GM12878 (cell line): ENCODE results near the gene ARIH2. TPM values are rescaled to one million over a fixed set of nuclear protein-coding genes. Genes with fewer than 3 reads are reported as not detected.

Source experiments
- ATAC-seq: fragments of 200-7000 bp; cut with Tn5 transposase; 3 replicates; pipeline ENCODE4 v1.9.1; 2020; ENCODE audit warnings: mild to moderate bottlenecking, moderate library complexity
- BruUV-seq: library from RNA; stranded (reverse); fragments of 400-500 nt; replicated peaks from 2 replicates; lab custom pipeline; 2021; lab: Mats Ljungman, UMichigan
- CTCF ChIA-PET: fragments of 300-600 bp; sonication (Branson Sonifier 250); formaldehyde crosslinking; extraction: SDS; loops from one replicate; lab custom pipeline; 2021; ENCODE audit warnings: inconsistent platforms; lab: Yijun Ruan, JAX
- POLR2A ChIA-PET: fragments of 350-600 bp; formaldehyde crosslinking; extraction: SDS; loops from one replicate; lab custom pipeline; 2021; ENCODE audit warnings: inconsistent platforms; lab: Charles Lee
- RAD21 ChIA-PET: fragments of 300-600 bp; sonication (Branson Sonifier 250); formaldehyde crosslinking; loops from one replicate; lab custom pipeline; 2023; ENCODE audit warnings: antibody characterized with exemption; ENCODE audit not compliant: unreplicated experiment; lab: Charles Lee
- SMC1A ChIA-PET: fragments of 300-600 bp; sonication (Branson Sonifier 250); formaldehyde crosslinking; loops from one replicate; lab custom pipeline; 2023; ENCODE audit not compliant: unreplicated experiment, uncharacterized antibody; lab: Charles Lee
- DNase-seq: peaks from one replicate; pipeline ENCODE4 v3.0.0-alpha.2; 2011; ENCODE audit warnings: low read depth, low spot score
- FAIRE-seq: peaks from 3 replicates; lab custom pipeline; 2011; peaks lifted over from hg19 to GRCh38; lab: Jason Lieb, UNC
- H2AFZ ChIP-seq: 2 replicates; pipeline ENCODE4 v1.6.0; 2011; ENCODE audit warnings: low read depth, low read length, control low read depth; ENCODE audit not compliant: control insufficient read depth
- H3K27ac ChIP-seq: 2 replicates; pipeline ENCODE4 v1.5.1; 2011; ENCODE audit warnings: control low read depth; ENCODE audit not compliant: control insufficient read depth, insufficient read depth
- H3K27me3 ChIP-seq, 2 experiments: replicated peaks in 1 of 2; 2 replicates each; pipeline versions ENCODE4 v1.6.0 to v1.6.1; 2011; ENCODE audit warnings: low read length in 1 of 2; ENCODE audit not compliant: control insufficient read depth in 2 of 2, insufficient read depth in 2 of 2
- H3K36me3 ChIP-seq, 2 experiments: 2 replicates each; pipeline ENCODE4 v1.5.1; 2011; ENCODE audit warnings: low read length in 1 of 2; ENCODE audit not compliant: control insufficient read depth in 2 of 2, insufficient read depth in 2 of 2
- H3K4me1 ChIP-seq: 2 replicates; pipeline ENCODE4 v1.6.1; 2011; ENCODE audit warnings: mild to moderate bottlenecking, low read length, moderate library complexity, mixed read lengths; ENCODE audit not compliant: control insufficient read depth, insufficient read depth
- H3K4me2 ChIP-seq: 2 replicates; pipeline ENCODE4 v1.6.0; 2011; ENCODE audit warnings: control low read depth; ENCODE audit not compliant: control insufficient read depth, insufficient read depth
- H3K4me3 ChIP-seq: fragments of 200-600 bp; sonication (generic); 2 replicates; pipeline ENCODE4 v1.5.1; 2016
- H3K79me2 ChIP-seq: 2 replicates; pipeline ENCODE4 v1.6.0; 2011; ENCODE audit warnings: low read length; ENCODE audit not compliant: control insufficient read depth, insufficient read depth
- H3K9ac ChIP-seq: 2 replicates; pipeline ENCODE4 v1.8.0; 2011; ENCODE audit warnings: low read length, control low read depth, mixed read lengths; ENCODE audit not compliant: control insufficient read depth, insufficient read depth
- H3K9me3 ChIP-seq: replicated peaks from 3 replicates; pipeline ENCODE4 v1.5.1; 2011; ENCODE audit warnings: mild to moderate bottlenecking, low read length; ENCODE audit not compliant: control insufficient read depth, insufficient read depth
- H4K20me1 ChIP-seq: 2 replicates; pipeline ENCODE4 v1.6.0; 2011; ENCODE audit not compliant: control insufficient read depth, insufficient read depth
- TAF1 ChIP-seq: IDR thresholded peaks from 2 replicates; pipeline ENCODE4 v1.6.1; 2011; ENCODE audit warnings: mild to moderate bottlenecking, low read depth, low read length, borderline replicate concordance
- WGBS: methylation state at CpG from one replicate; pipeline ENCODE4 v1.1.6; 2016; ENCODE audit warnings: low lambda C conversion rate; ENCODE audit not compliant: insufficient replicate concordance, insufficient coverage; ENCODE audit errors: missing lambda C conversion rate; 5-methylcytosine and 5-hydroxymethylcytosine counted together
- in situ Hi-C: fragments of 300-500 bp; cut with MboI; formaldehyde crosslinking; loops from 9 replicates; pipeline ENCODE4 v1.14.3; 2018; ENCODE audit warnings: mixed read lengths
- intact Hi-C: fragments of 100-400 bp; cut with micrococcal nuclease; formaldehyde crosslinking; loops from one replicate; pipeline ENCODE4 v1.14.2; 2022; ENCODE audit not compliant: unreplicated experiment
- polyA plus RNA-seq, 11 experiments: library from polyadenylated mRNA; depleted of rRNA in 4 of 11; unstranded in 6 of 11; stranded (reverse) in 5 of 11; fragments of >200 nt; fragmentation: Nextera tagmentation in 4 of 11; fragmentation: Illumina TruSeq in 1 of 11; extraction: Ambion mirVana in 4 of 11; extraction: Trizol in 1 of 11; gene quantifications; 1 replicate in 1 of 11; 2 replicates in 10 of 11; pipeline versions ENCODE4 v1.2.1 to v1.2.3, GENCODE V29; 2011 to 2016; ENCODE audit warnings: inconsistent platforms in 2 of 11, missing spikeins in 2 of 11, low read depth in 1 of 11
- total RNA-seq, 4 experiments: library from RNA; depleted of rRNA in 3 of 4; stranded (reverse); fragments of >200 nt in 3 of 4; fragmentation: Illumina TruSeq in 1 of 4; extraction: Trizol in 1 of 4; gene quantifications; 2 replicates each; pipeline versions ENCODE4 v1.2.1 to v1.2.3, GENCODE V29; 2013 to 2021
- TF ChIP-seq, protein P1 (sequence below): fragments of 450-650 bp; IDR thresholded peaks from 2 replicates; pipeline ENCODE4 v1.6.1; 2018; ENCODE audit warnings: borderline replicate concordance, mild to moderate bottlenecking; ENCODE audit not compliant: partially characterized antibody

Gene ARIH2
- total and polyA plus RNA-seq, 10 of the 15 experiments (the other 5 are each of a cell fraction or from before 2014, with no cell fraction given) = 18.7 to 74.7 (median 63.7) TPM

- Histone ChIP-seq H3K9me3 (no peaks in the 10 kb centered on the region), H3K4me3 (no peak overlapping the region), H2AFZ (no peak overlapping the region), H3K27ac (no peak overlapping the region), H3K36me3 (peaks cover 19% of the 10 kb centered on the region in 2 experiments), H3K4me1 (peaks cover 16% of the 10 kb centered on the region), H4K20me1 (no peaks in the 10 kb centered on the region), H3K27me3 (no peaks in the 10 kb centered on the region)
- DNase-seq = no peak
- no peak for FAIRE-seq
- CTCF ChIA-PET = interaction anchor here (0.8 to 4.8 kb wide), 3 partner anchors 17 to 633 kb away, joined by 3 to 41 read pairs (median 15); partner anchors contain the start of gene WDR6
- WGBS = 63% methylated on average over 4 of the region's 4 CpGs
- in situ Hi-C loops = no loop called here
- SMC1A ChIA-PET = interaction anchor here (1.5 to 6.1 kb wide), 3 partner anchors 17 to 134 kb away, joined by 3 to 31 read pairs (median 3); partner anchors contain the start of genes P4HTM and WDR6
- POLR2A ChIA-PET = interaction anchor here (0.6 to 1.2 kb wide), 5 partner anchors 8 to 389 kb away, joined by 3 to 4 read pairs (median 3); partner anchors contain the start of genes P4HTM and SLC26A6
- no peak for ATAC-seq
- no peak for TF ChIP-seq TAF1
- TF ChIP-seq, protein P1, sequence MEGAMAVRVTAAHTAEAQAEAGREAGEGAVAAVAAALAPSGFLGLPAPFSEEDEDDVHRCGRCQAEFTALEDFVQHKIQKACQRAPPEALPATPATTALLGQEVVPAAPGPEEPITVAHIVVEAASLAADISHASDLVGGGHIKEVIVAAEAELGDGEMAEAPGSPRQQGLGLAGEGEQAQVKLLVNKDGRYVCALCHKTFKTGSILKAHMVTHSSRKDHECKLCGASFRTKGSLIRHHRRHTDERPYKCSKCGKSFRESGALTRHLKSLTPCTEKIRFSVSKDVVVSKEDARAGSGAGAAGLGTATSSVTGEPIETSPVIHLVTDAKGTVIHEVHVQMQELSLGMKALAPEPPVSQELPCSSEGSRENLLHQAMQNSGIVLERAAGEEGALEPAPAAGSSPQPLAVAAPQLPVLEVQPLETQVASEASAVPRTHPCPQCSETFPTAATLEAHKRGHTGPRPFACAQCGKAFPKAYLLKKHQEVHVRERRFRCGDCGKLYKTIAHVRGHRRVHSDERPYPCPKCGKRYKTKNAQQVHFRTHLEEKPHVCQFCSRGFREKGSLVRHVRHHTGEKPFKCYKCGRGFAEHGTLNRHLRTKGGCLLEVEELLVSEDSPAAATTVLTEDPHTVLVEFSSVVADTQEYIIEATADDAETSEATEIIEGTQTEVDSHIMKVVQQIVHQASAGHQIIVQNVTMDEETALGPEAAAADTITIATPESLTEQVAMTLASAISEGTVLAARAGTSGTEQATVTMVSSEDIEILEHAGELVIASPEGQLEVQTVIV = no peak
- TF ChIP-seq, all 136 proteins: peak for 0
- BruUV-seq = no TSS peak
- peaks cover 65% of the 10 kb centered on the region for H3K79me2 ChIP-seq
- RAD21 ChIA-PET = interaction anchor here (0.9 kb wide), 1 partner anchor 17 kb away, joined by 3 read pairs; the partner anchor contains the start of gene WDR6
- intact Hi-C loops = loop anchor here (10.0 kb wide), 2 partner anchors 321 to 651 kb away; partner anchors contain the start of genes APEH and USP4
- H3K9ac ChIP-seq = no peak overlapping the region
- peak overlapping the region; percentile 50 for H3K4me2 ChIP-seq
Measured at GRCh38 chr3:49023775-49024174, 105.1 kb downstream of the ARIH2 start.
